Nephron (organoid): ENCODE results near the gene PTGIS.

Experiments
- H3K27ac Mint-ChIP-seq, 3 experiments: 2 replicates each; pipeline ENCODE4 v1.8.0; 2020; ENCODE audit warnings: mixed read lengths in 3 of 3, mild to moderate bottlenecking in 2 of 3, moderate library complexity in 1 of 3
- H3K27me3 Mint-ChIP-seq: 2 replicates; pipeline ENCODE4 v1.8.0; 2021; ENCODE audit warnings: low read depth, mild to moderate bottlenecking, moderate library complexity, mixed read lengths
- H3K36me3 Mint-ChIP-seq: 2 replicates; pipeline ENCODE4 v1.8.0; 2020; ENCODE audit warnings: low read depth, mixed read lengths
- H3K4me1 Mint-ChIP-seq: 2 replicates; pipeline ENCODE4 v1.8.0; 2020; ENCODE audit warnings: mixed read lengths
- H3K4me3 Mint-ChIP-seq, 3 experiments: 2 replicates each; pipeline ENCODE4 v1.8.0; 2020; ENCODE audit warnings: mild to moderate bottlenecking in 3 of 3, mixed read lengths in 3 of 3, moderate library complexity in 2 of 3
- H3K9me3 Mint-ChIP-seq: 2 replicates; pipeline ENCODE4 v1.8.0; 2020; ENCODE audit warnings: mixed read lengths
- TF ChIP-seq, protein P1 (sequence below), 3 experiments: fragments of 200-600 bp; sonication (generic); IDR thresholded peaks; one replicate each; pipeline ENCODE4 v1.5.0; 2021; ENCODE audit warnings: antibody characterized with exemption in 3 of 3; ENCODE audit not compliant: unreplicated experiment in 3 of 3

PTGIS gene

DNA sequence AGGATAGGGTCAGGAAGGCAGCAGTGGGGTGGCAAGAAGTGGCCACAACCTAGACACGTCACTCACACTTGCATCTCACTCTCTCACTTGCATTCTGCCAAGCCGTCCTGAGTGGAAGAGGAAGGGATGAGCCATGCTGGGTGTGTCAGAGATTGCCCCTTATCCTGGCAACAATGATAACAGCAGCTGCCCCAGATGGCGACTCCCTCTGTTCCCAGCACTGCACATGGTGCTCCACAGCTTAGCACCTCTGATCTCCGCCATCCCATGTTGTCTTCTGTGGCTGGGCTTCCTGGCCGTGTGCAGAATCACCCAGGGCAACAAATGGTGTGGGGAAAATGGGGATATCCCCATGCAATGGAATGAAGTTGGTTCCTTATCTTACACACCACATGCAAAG lies 96.5 kb downstream of the PTGIS start:
- no peak overlapping the region for H3K27ac Mint-ChIP-seq
- no peaks in the 10 kb centered on the region for H3K9me3 Mint-ChIP-seq
- H3K4me1 Mint-ChIP-seq: no peaks in the 10 kb centered on the region
- peaks cover 39% of the 10 kb centered on the region for H3K27me3 Mint-ChIP-seq
- TF ChIP-seq, protein P1, sequence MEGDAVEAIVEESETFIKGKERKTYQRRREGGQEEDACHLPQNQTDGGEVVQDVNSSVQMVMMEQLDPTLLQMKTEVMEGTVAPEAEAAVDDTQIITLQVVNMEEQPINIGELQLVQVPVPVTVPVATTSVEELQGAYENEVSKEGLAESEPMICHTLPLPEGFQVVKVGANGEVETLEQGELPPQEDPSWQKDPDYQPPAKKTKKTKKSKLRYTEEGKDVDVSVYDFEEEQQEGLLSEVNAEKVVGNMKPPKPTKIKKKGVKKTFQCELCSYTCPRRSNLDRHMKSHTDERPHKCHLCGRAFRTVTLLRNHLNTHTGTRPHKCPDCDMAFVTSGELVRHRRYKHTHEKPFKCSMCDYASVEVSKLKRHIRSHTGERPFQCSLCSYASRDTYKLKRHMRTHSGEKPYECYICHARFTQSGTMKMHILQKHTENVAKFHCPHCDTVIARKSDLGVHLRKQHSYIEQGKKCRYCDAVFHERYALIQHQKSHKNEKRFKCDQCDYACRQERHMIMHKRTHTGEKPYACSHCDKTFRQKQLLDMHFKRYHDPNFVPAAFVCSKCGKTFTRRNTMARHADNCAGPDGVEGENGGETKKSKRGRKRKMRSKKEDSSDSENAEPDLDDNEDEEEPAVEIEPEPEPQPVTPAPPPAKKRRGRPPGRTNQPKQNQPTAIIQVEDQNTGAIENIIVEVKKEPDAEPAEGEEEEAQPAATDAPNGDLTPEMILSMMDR (IDR thresholded peaks at IDR 0.05; ENCODE audit: unreplicated experiment in 3 of 3): no peak
- H3K36me3 Mint-ChIP-seq: no peaks in the 10 kb centered on the region
- no peak overlapping the region for H3K4me3 Mint-ChIP-seq

DNA sequence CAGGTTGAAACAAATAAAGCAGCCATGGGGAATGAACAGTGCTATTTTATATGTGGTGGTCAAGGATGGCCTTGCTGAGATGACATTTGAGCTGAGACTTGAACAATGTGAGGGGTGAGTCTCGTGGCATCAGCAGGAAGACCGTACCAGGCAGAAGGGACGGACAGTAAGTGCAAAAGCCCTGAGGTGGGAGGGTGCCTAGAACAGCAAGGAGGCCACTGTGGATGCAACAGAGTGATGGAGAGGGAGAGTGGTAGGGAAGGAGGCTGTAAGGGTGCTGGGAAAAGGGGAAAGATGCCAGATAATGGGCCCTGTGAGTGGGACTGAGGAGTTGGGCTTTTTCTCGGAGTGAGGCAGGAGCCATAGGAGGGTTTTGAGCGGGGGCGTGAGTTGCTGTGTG lies 97.0 kb downstream of the PTGIS start:
- no peak overlapping the region for H3K4me3 Mint-ChIP-seq
- H3K27ac Mint-ChIP-seq: no peak overlapping the region
- peaks cover 39% of the 10 kb centered on the region for H3K27me3 Mint-ChIP-seq
- no peaks in the 10 kb centered on the region for H3K36me3 Mint-ChIP-seq
- H3K4me1 Mint-ChIP-seq: no peaks in the 10 kb centered on the region
- TF ChIP-seq, protein P1 (IDR thresholded peaks at IDR 0.05; ENCODE audit: unreplicated experiment in 3 of 3): no peak
- H3K9me3 Mint-ChIP-seq: no peaks in the 10 kb centered on the region

DNA sequence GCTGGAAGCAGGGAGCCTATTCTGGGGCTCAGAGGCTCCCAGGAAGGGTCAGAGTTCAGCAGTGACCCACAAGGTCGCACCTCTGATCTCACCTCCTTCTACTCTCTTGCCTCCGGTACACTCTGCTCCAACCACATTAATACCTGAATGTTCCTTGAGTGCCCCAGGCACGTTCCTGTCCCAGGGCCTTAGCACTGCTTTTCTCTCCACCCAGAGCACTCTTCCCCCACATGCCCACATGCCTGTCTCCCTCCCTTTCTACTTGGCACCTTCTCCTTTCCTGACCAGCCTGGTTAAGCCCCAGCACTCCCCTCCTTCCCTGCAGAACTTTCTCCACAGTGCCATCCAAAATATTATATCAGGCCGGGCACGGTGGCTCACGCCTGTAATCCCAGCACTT lies 98.9 kb downstream of the PTGIS start:
- no peaks in the 10 kb centered on the region for H3K9me3 Mint-ChIP-seq
- peaks cover 26% of the 10 kb centered on the region for H3K27me3 Mint-ChIP-seq
- TF ChIP-seq, protein P1 (IDR thresholded peaks at IDR 0.05; ENCODE audit: unreplicated experiment in 3 of 3): no peak
- no peaks in the 10 kb centered on the region for H3K4me1 Mint-ChIP-seq
- no peak overlapping the region for H3K4me3 Mint-ChIP-seq
- H3K27ac Mint-ChIP-seq: no peak overlapping the region
- no peaks in the 10 kb centered on the region for H3K36me3 Mint-ChIP-seq

DNA sequence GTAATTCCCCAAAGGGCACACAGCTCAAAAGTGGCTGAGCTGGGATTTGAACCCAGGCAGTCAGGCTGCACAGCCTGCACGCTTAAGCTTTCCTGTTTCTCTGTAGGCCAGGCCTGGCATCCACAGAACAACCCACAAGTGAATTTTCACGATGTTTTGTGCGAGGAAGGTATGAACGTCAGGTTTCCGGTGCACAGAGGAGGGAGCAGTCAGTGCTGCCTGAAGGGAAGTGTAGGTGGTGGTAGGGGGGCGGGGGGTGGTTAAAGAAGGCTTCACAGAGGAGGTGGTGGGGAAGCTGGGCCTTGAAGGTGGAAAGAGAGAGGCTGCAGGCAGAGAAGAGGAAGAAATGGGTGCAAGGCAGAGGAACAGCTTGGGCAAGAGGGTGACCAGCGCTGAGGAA lies 99.5 kb downstream of the PTGIS start:
- TF ChIP-seq, protein P1 (IDR thresholded peaks at IDR 0.05; ENCODE audit: unreplicated experiment in 3 of 3): no peak
- Mint-ChIP-seq H3K36me3 (no peaks in the 10 kb centered on the region), H3K4me1 (no peaks in the 10 kb centered on the region), H3K4me3 (no peak overlapping the region), H3K9me3 (no peaks in the 10 kb centered on the region), H3K27me3 (peaks cover 25% of the 10 kb centered on the region), H3K27ac (no peak overlapping the region)

DNA sequence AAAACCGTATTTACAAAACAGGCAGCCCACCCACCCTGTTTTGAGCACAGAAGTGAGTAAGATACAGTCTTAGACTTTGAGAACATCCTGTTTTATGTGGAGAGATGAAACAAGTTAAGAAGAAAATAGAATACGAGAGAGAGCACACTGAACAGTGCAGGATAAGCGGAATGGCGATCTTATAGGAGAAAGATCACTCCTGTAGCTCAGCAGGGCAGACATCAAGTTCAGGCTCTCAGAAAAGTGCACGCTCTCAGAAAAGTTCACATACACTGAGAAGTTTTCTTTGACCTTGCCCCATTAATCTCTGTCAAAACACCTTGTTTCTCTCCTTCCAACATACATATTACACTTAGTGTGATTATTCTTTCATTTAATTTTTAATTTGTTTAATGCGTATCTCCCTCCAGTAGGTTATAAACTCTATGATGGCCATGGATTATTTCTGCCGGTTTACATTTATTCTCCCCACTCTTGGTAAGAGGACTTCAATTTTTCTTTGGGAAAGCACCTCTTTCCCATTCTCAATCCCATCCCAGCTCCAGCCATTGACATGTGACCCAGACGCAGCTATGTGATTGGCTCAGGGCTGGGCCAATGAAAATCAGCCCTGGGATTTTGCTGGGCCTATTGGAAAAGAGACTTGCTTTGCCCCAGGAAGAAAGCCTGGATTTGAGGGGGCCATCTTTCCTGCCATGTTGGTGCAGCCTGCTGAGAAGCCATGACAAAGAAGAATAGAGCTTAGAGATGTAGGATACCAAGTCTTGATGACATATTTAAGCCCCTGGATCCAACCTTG lies 101.6 kb downstream of the PTGIS start:
- Mint-ChIP-seq H3K36me3 (no peaks in the 10 kb centered on the region), H3K9me3 (no peaks in the 10 kb centered on the region), H3K4me1 (no peaks in the 10 kb centered on the region), H3K27me3 (peaks cover 27% of the 10 kb centered on the region), H3K27ac (no peak overlapping the region), H3K4me3 (no peak overlapping the region)
- TF ChIP-seq, protein P1 (IDR thresholded peaks at IDR 0.05; ENCODE audit: unreplicated experiment in 3 of 3): no peak

DNA sequence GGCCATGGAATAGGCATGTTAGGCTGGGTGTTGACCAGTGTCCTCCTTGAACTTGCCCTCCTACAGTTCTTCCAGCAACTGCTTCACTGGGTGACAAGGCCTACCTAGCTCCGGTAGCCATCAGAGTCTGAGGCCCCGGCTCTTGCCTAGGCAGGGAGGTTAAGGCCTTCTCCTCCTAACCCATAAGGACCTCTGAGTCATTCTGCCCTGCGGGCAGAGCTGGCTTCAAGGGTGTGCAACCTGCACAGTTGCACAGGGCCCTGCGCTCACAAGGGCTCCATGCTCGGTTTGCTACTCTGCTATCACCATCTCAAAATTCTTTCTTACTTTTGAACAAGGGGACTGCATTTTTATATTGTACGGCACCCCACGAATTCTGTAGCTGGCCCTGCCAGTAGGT lies 103.4 kb downstream of the PTGIS start:
- Mint-ChIP-seq H3K4me1 (no peaks in the 10 kb centered on the region), H3K9me3 (no peaks in the 10 kb centered on the region), H3K36me3 (no peaks in the 10 kb centered on the region), H3K27me3 (peaks cover 24% of the 10 kb centered on the region), H3K4me3 (no peak overlapping the region), H3K27ac (no peak overlapping the region)
- TF ChIP-seq, protein P1 (IDR thresholded peaks at IDR 0.05; ENCODE audit: unreplicated experiment in 3 of 3): no peak
